ENCODE measurements around the gene SCMH1.

SCMH1 gene

GRCh38 chr1:41045740-41046139 is 196.4 kb downstream of the SCMH1 start:
- ChIA-PET POLR2A (no interaction called here), CTCF (no interaction called here)
- Histone ChIP-seq H3K9me3 (ENCODE audit: control insufficient read depth, insufficient read depth, low read depth, low read length) (no peaks in the 10 kb centered on the region), H3K4me1 (ENCODE audit: control insufficient read depth, insufficient read depth, low read length) (no peaks in the 10 kb centered on the region), H3K27ac (ENCODE audit: extremely low read depth, low read depth, low read length) (no peak overlapping the region), H3K36me3 (ENCODE audit: control insufficient read depth in 2 of 2, insufficient read depth in 1 of 2, low read length in 2 of 2) (peaks cover 4 to 78% of the 10 kb centered on the region in 2 experiments), H3K4me3 (ENCODE audit: low read depth, low read length) (no peak overlapping the region)
- no peak for TF ChIP-seq PRDM2 (tag by site-specific recombination; IDR thresholded peaks at IDR 0.05; ENCODE audit: borderline replicate concordance)
- TF ChIP-seq BCL11B (tag by site-specific recombination; IDR thresholded peaks at IDR 0.05; ENCODE audit: low read depth) = no peak
- no peak for TF ChIP-seq ZBTB44 (tag by site-specific recombination; IDR thresholded peaks at IDR 0.05)
- no peak for TF ChIP-seq ZNF114 (tag by site-specific recombination; IDR thresholded peaks at IDR 0.05)
- no peak for TF ChIP-seq ZSCAN16 (tag by site-specific recombination; IDR thresholded peaks at IDR 0.05)

GRCh38 chr1:41044187-41044586 is 197.9 kb downstream of the SCMH1 start:
- Histone ChIP-seq H3K4me3 (ENCODE audit: low read depth, low read length) (no peak overlapping the region), H3K9me3 (ENCODE audit: control insufficient read depth, insufficient read depth, low read depth, low read length) (no peaks in the 10 kb centered on the region), H3K36me3 (ENCODE audit: control insufficient read depth in 2 of 2, insufficient read depth in 1 of 2, low read length in 2 of 2) (peaks cover 4 to 82% of the 10 kb centered on the region in 2 experiments), H3K4me1 (ENCODE audit: control insufficient read depth, insufficient read depth, low read length) (no peaks in the 10 kb centered on the region), H3K27ac (ENCODE audit: extremely low read depth, low read depth, low read length) (no peak overlapping the region)
- ChIA-PET POLR2A (no interaction called here), CTCF (no interaction called here)
- no peak for TF ChIP-seq ZNF777 (tag by site-specific recombination; IDR thresholded peaks at IDR 0.05; ENCODE audit: borderline replicate concordance)
- no peak for TF ChIP-seq ZNF280C (tag by site-specific recombination; IDR thresholded peaks at IDR 0.05)
- TF ChIP-seq PRDM1 (tag by site-specific recombination; IDR thresholded peaks at IDR 0.05) = no peak

GRCh38 chr1:41041614-41042270 is 200.4 kb downstream of the SCMH1 start:
- TF ChIP-seq ZNF266 (tag by site-specific recombination; IDR thresholded peaks at IDR 0.05; ENCODE audit: low read depth) (no peak), ZNF350 (tag by site-specific recombination; IDR thresholded peaks at IDR 0.05) (no peak), RBAK (tag by site-specific recombination; IDR thresholded peaks at IDR 0.05) (no peak), ZSCAN18 (tag by site-specific recombination; IDR thresholded peaks at IDR 0.05) (no peak)
- Histone ChIP-seq H3K27ac (ENCODE audit: extremely low read depth, low read depth, low read length) (no peak overlapping the region), H3K4me3 (ENCODE audit: low read depth, low read length) (no peak overlapping the region), H3K9me3 (ENCODE audit: control insufficient read depth, insufficient read depth, low read depth, low read length) (no peaks in the 10 kb centered on the region), H3K36me3 (ENCODE audit: control insufficient read depth in 2 of 2, insufficient read depth in 1 of 2, low read length in 2 of 2) (peaks cover 4 to 85% of the 10 kb centered on the region in 2 experiments), H3K4me1 (ENCODE audit: control insufficient read depth, insufficient read depth, low read length) (no peaks in the 10 kb centered on the region)
- POLR2A ChIA-PET = interaction anchor here (0.5 kb wide), 1 partner anchor 127 kb away, joined by 5 read pairs; no protein-coding TSS in a partner anchor
- CTCF ChIA-PET = interaction anchor here (0.5 kb wide), 1 partner anchor 237 kb away, joined by 3 read pairs; no protein-coding TSS in a partner anchor
